HepG2 (cell line): ENCODE measurements around the gene HS2ST1. TPM values are rescaled to one million over a fixed set of nuclear protein-coding genes. Genes with fewer than 3 reads are reported as not detected.

Experiments used
- ATAC-seq: fragments of 200-7000 bp; cut with Tn5 transposase; 3 replicates; pipeline ENCODE4 v1.9.1; 2020; ENCODE audit warnings: mild to moderate bottlenecking, moderate library complexity
- BruUV-seq: library from RNA; stranded (reverse); fragments of 400-500 nt; replicated peaks from 2 replicates; lab custom pipeline; 2021; lab: Mats Ljungman, UMichigan
- CTCF ChIA-PET: fragments of 300-600 bp; formaldehyde crosslinking; extraction: SDS; loops from one replicate; lab custom pipeline; 2021; ENCODE audit warnings: low total read pairs, inconsistent platforms, low intra/inter-chr PET ratio; lab: Yijun Ruan, JAX
- POLR2A ChIA-PET: fragments of 350-600 bp; sonication (Branson Sonifier 250); formaldehyde crosslinking; loops from one replicate; lab custom pipeline; 2020; ENCODE audit warnings: antibody characterized with exemption, inconsistent platforms; lab: Yijun Ruan, JAX
- DNase-seq: peaks from one replicate; pipeline ENCODE4 v3.0.0-alpha.2; 2015; ENCODE audit warnings: low spot score
- FAIRE-seq: peaks from 3 replicates; lab custom pipeline; 2011; peaks lifted over from hg19 to GRCh38; lab: Jason Lieb, UNC
- H2AFZ ChIP-seq: one replicate; pipeline ENCODE4 v1.6.1; 2011; ENCODE audit warnings: low read length, inconsistent platforms
- H3K27ac ChIP-seq: fragments of 300-600 bp; 3 replicates; pipeline ENCODE4 v1.8.0; 2011; ENCODE audit warnings: mixed run types, mild to moderate bottlenecking, mixed read lengths, low read length, inconsistent platforms; ENCODE audit not compliant: insufficient read depth; ENCODE audit errors: extremely low read length
- H3K27me3 ChIP-seq, 2 experiments: fragments of 200-600 bp in 1 of 2; 2 replicates in 1 of 2; 3 replicates in 1 of 2; pipeline versions ENCODE4 v1.6.0 to v1.8.0; 2011; ENCODE audit warnings: low read length in 2 of 2, mild to moderate bottlenecking in 2 of 2, moderate library complexity in 2 of 2, inconsistent platforms in 1 of 2; ENCODE audit not compliant: insufficient read depth in 2 of 2, control insufficient read depth in 1 of 2
- H3K36me3 ChIP-seq, 2 experiments: fragments of 200-600 bp in 1 of 2; replicated peaks in 1 of 2; 2 replicates in 1 of 2; 3 replicates in 1 of 2; pipeline versions ENCODE4 v1.5.1 to v1.8.0; 2011; ENCODE audit warnings: low read length in 2 of 2, inconsistent platforms in 1 of 2; ENCODE audit not compliant: insufficient read depth in 2 of 2, control insufficient read depth in 1 of 2
- H3K4me1 ChIP-seq: 2 replicates; pipeline ENCODE4 v1.5.1; 2012; ENCODE audit warnings: low read length, inconsistent platforms; ENCODE audit not compliant: insufficient read depth
- H3K4me2 ChIP-seq: 2 replicates; pipeline ENCODE4 v1.6.0; 2011; ENCODE audit warnings: low read depth, low read length, inconsistent platforms
- H3K4me3 ChIP-seq, 3 experiments: fragments of 200-600 bp in 1 of 3; sonication (generic), shearing (Covaris generic) in 1 of 3; replicated peaks in 1 of 3; 2 replicates each; pipeline ENCODE4 v1.5.1; 2011 to 2016; ENCODE audit warnings: low read length in 3 of 3, inconsistent platforms in 2 of 3, low read depth in 2 of 3, mild to moderate bottlenecking in 2 of 3, control low read depth in 1 of 3, mixed read lengths in 1 of 3; ENCODE audit not compliant: insufficient read depth in 1 of 3
- H3K79me2 ChIP-seq: one replicate; pipeline ENCODE4 v1.6.1; 2011; ENCODE audit warnings: low read length, inconsistent platforms; ENCODE audit not compliant: insufficient read depth
- H3K9ac ChIP-seq: 2 replicates; pipeline ENCODE4 v1.6.0; 2011; ENCODE audit warnings: mild to moderate bottlenecking, low read depth, low read length, inconsistent platforms; ENCODE audit not compliant: insufficient read depth
- H3K9me3 ChIP-seq: 2 replicates; pipeline ENCODE4 v1.5.1; 2012; ENCODE audit warnings: mild to moderate bottlenecking, low read length
- H4K20me1 ChIP-seq: 2 replicates; pipeline ENCODE4 v1.6.0; 2011; ENCODE audit warnings: inconsistent platforms, mild to moderate bottlenecking, low read length, moderate library complexity; ENCODE audit not compliant: insufficient read depth
- DNMT3B ChIP-seq: conservative IDR thresholded peaks from 2 replicates; pipeline ENCODE4 v1.6.1; 2016; ENCODE audit warnings: missing biosample characterization, control low read depth
- FOXM1 ChIP-seq: sonication (generic); formaldehyde crosslinking; IDR thresholded peaks from 2 replicates; pipeline ENCODE4 v1.5.0; 2020; ENCODE audit warnings: missing genetic modification reagents
- HNF1B ChIP-seq: sonication (generic); formaldehyde crosslinking; IDR thresholded peaks from 2 replicates; pipeline ENCODE4 v1.5.1; 2020; ENCODE audit warnings: mild to moderate bottlenecking, moderate library complexity, missing genetic modification reagents
- ZBTB49 ChIP-seq: sonication (generic); formaldehyde crosslinking; IDR thresholded peaks from 2 replicates; pipeline ENCODE4 v1.4.0; 2020; ENCODE audit warnings: missing genetic modification reagents, borderline replicate concordance
- ZNF136 ChIP-seq: sonication (generic); formaldehyde crosslinking; IDR thresholded peaks from 2 replicates; pipeline ENCODE4 v1.8.1; 2022; ENCODE audit warnings: low read depth, mild to moderate bottlenecking, moderate library complexity, missing genetic modification reagents
- WGBS: methylation state at CpG from one replicate; pipeline ENCODE4 v1.1.6; 2017; ENCODE audit warnings: low lambda C conversion rate; 5-methylcytosine and 5-hydroxymethylcytosine counted together
- in situ Hi-C: cut with HindIII; loops from 2 replicates; pipeline ENCODE4 v1.10.0; 2017; ENCODE audit warnings: low pct_unique_long_range_greater_than_20kb; ENCODE audit not compliant: extremely low pct_ligation_motif_present
- intact Hi-C: fragments of 100-400 bp; cut with micrococcal nuclease; formaldehyde crosslinking; loops from one replicate; pipeline ENCODE4 v1.10.0; 2022; ENCODE audit not compliant: unreplicated experiment
- polyA plus RNA-seq, 8 experiments: library from polyadenylated mRNA; depleted of rRNA in 3 of 8; stranded (reverse) in 7 of 8; unstranded in 1 of 8; fragments of >200 nt; fragmentation: Illumina TruSeq in 4 of 8; extraction: Trizol in 4 of 8; gene quantifications; 2 replicates each; pipeline versions ENCODE4 v1.2.1 to v1.2.3, GENCODE V29; 2011 to 2016; ENCODE audit warnings: low read depth in 4 of 8, missing spikeins in 1 of 8, mixed read lengths in 1 of 8; ENCODE audit not compliant: insufficient read depth in 1 of 8
- total RNA-seq, 5 experiments: library from RNA; depleted of rRNA; stranded (reverse); fragments of >200 nt; fragmentation: Illumina TruSeq; extraction: Trizol; gene quantifications; 2 replicates each; pipeline ENCODE4 v1.2.3, GENCODE V29; 2016; ENCODE audit warnings: low read depth in 1 of 5
- TF ChIP-seq, protein P1 (sequence below): sonication (generic); formaldehyde crosslinking; IDR thresholded peaks from 2 replicates; pipeline ENCODE4 v1.4.0; 2020; ENCODE audit warnings: low read depth, mild to moderate bottlenecking, missing genetic modification reagents
- TF ChIP-seq, protein P2 (sequence below): sonication (generic); formaldehyde crosslinking; IDR thresholded peaks from 2 replicates; pipeline ENCODE4 v1.8.0; 2022; ENCODE audit warnings: missing genetic modification reagents, mild to moderate bottlenecking, inconsistent platforms, borderline replicate concordance

Gene HS2ST1
- total and polyA plus RNA-seq, 2 of the 13 experiments (the other 11 are each of a cell fraction or from before 2014, with no cell fraction given): 22.1 to 58.7 TPM

DNA sequence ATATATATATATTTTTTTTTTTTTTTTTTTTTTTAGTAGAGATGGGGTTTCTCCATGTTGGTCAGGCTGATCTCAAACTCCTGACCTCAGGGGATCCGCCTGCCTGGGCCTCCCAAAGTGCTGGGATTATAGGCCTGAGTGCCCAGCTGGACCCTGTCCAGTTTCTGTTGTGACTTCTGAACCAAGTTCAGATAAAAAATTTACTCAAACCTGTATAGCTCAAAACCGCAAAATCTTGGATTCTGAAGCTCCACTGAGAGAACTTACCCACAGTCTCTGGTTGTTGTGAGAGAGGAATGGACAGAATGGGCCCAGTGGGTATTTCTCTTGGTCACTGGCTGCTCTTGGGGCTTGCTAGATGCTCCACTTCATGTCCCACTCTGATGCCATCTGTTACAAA is 76.4 kb downstream of the HS2ST1 start:
- no peak overlapping the region for H3K9ac ChIP-seq
- no peak for DNase-seq
- no peak overlapping the region for H3K27ac ChIP-seq
- H3K4me2 ChIP-seq: no peak overlapping the region
- no peaks in the 10 kb centered on the region for H3K27me3 ChIP-seq
- TF ChIP-seq HNF1B (CRISPR knock-in tag) (no peak), DNMT3B (CRISPR knock-in tag) (no peak), ZBTB49 (no peak), FOXM1 (CRISPR knock-in tag) (no peak), ZNF136 (CRISPR knock-in tag) (no peak)
- TF ChIP-seq, protein P1, sequence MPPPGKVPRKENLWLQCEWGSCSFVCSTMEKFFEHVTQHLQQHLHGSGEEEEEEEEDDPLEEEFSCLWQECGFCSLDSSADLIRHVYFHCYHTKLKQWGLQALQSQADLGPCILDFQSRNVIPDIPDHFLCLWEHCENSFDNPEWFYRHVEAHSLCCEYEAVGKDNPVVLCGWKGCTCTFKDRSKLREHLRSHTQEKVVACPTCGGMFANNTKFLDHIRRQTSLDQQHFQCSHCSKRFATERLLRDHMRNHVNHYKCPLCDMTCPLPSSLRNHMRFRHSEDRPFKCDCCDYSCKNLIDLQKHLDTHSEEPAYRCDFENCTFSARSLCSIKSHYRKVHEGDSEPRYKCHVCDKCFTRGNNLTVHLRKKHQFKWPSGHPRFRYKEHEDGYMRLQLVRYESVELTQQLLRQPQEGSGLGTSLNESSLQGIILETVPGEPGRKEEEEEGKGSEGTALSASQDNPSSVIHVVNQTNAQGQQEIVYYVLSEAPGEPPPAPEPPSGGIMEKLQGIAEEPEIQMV (CRISPR knock-in tag): no peak
- TF ChIP-seq, protein P2, sequence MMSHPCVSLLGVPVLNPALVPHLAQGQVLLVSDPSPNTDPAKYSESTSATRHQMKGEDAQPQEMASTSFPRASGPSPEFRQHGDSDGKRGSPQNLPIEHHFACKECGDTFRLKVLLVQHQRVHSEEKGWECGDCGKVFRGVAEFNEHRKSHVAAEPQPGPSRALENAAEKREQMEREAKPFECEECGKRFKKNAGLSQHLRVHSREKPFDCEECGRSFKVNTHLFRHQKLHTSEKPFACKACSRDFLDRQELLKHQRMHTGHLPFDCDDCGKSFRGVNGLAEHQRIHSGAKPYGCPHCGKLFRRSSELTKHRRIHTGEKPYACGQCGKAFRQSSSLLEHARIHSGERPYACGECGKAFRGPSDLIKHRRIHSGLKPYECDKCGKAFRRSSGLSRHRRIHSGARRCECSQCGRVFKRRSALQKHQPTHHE: no peak
- no TSS peak for BruUV-seq
- no peak overlapping the region for H3K4me3 ChIP-seq
- H2AFZ ChIP-seq: no peak overlapping the region
- no peaks in the 10 kb centered on the region for H4K20me1 ChIP-seq
- intact Hi-C loops: loop anchor here (5.0 kb wide), 1 partner anchor 36 kb away; no protein-coding TSS in a partner anchor
- ATAC-seq: no peak
- WGBS: 96% methylated on average over 2 of the region's 2 CpGs
- peaks cover 19% of the 10 kb centered on the region for H3K79me2 ChIP-seq
- ChIA-PET POLR2A (no interaction called here), CTCF (no interaction called here)
- in situ Hi-C loops: no loop called here
- FAIRE-seq: no peak
- no peaks in the 10 kb centered on the region; a peak in 1 of 5 replicates for H3K36me3 ChIP-seq
- H3K9me3 ChIP-seq: no peaks in the 10 kb centered on the region
- H3K4me1 ChIP-seq: peaks cover 50% of the 10 kb centered on the region
